IPS DF 6.9 (cell line): ENCODE measurements around the gene CCDC187.
"Not testable (repeated sequence)": the region's sequence is repeated elsewhere in the genome, so short reads cannot be mapped to it uniquely, and the experiment has no call there.

Source experiments
- DNase-seq: peaks from one replicate; pipeline ENCODE4 v3.0.0-alpha.2; 2013; ENCODE audit warnings: low read depth, low spot score
- H3K27ac ChIP-seq: one replicate; pipeline ENCODE4 v1.5.1; 2013; ENCODE audit warnings: low read length, control low read depth
- H3K27me3 ChIP-seq: 2 replicates; pipeline ENCODE4 v1.6.1; 2013; ENCODE audit warnings: mild to moderate bottlenecking, low read length; ENCODE audit not compliant: control insufficient read depth, insufficient read depth
- H3K36me3 ChIP-seq: 2 replicates; pipeline ENCODE4 v1.6.1; 2013; ENCODE audit warnings: low read length; ENCODE audit not compliant: control insufficient read depth, insufficient read depth
- H3K4me1 ChIP-seq: 2 replicates; pipeline ENCODE4 v1.6.1; 2013; ENCODE audit warnings: low read length; ENCODE audit not compliant: control insufficient read depth, insufficient read depth
- H3K4me3 ChIP-seq: 2 replicates; pipeline ENCODE4 v1.5.1; 2013; ENCODE audit warnings: mild to moderate bottlenecking, low read length
- H3K9me3 ChIP-seq: 2 replicates; pipeline ENCODE4 v1.6.1; 2013; ENCODE audit warnings: low read length, inconsistent platforms; ENCODE audit not compliant: control insufficient read depth, insufficient read depth
- WGBS: extraction: QIAGEN DNeasy Blood & Tissue Kit; methylation state at CpG from one replicate; pipeline ENCODE4 v1.1.7; 2013; ENCODE audit warnings: mixed read lengths, missing lambda C conversion rate; ENCODE audit not compliant: insufficient read length, insufficient coverage; 5-methylcytosine and 5-hydroxymethylcytosine counted together

CCDC187 gene

DNA sequence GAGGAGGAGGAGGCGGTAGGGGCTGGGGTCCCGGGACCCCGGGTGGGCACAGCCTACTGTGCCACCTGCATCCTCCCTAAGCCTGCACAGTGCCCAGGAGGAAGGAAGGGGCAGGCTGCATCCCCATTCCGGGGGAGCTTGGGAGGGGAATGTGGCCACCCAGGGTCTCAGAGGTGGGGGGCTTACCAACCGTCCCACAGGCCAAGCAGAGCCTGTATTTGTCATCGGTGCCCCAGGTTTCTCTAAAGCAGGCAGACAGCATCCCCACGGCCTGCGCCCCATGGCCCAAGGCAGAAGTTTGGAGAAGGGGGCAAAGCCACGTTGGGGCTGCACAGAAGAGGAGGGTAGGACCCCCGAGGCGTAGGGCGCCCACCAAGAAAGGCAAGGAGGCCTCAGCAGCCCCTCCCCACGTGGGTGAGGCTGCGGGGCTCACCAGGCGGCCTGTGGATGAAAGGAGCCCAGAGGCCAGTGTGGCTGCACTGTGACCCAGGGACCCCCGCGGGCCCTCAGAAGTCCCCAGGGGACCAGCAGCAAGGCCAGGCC is 22.9 kb upstream of the CCDC187 start:
- WGBS: no CpG with 5 or more reads among the region's 17 CpGs
- H3K36me3 ChIP-seq: no peaks in the 10 kb centered on the region
- no peaks in the 10 kb centered on the region for H3K9me3 ChIP-seq
- no peak overlapping the region for H3K27ac ChIP-seq
- H3K4me1 ChIP-seq: peaks cover 9% of the 10 kb centered on the region
- no peaks in the 10 kb centered on the region for H3K27me3 ChIP-seq
- H3K4me3 ChIP-seq: no peak overlapping the region
- DNase-seq: no peak

DNA sequence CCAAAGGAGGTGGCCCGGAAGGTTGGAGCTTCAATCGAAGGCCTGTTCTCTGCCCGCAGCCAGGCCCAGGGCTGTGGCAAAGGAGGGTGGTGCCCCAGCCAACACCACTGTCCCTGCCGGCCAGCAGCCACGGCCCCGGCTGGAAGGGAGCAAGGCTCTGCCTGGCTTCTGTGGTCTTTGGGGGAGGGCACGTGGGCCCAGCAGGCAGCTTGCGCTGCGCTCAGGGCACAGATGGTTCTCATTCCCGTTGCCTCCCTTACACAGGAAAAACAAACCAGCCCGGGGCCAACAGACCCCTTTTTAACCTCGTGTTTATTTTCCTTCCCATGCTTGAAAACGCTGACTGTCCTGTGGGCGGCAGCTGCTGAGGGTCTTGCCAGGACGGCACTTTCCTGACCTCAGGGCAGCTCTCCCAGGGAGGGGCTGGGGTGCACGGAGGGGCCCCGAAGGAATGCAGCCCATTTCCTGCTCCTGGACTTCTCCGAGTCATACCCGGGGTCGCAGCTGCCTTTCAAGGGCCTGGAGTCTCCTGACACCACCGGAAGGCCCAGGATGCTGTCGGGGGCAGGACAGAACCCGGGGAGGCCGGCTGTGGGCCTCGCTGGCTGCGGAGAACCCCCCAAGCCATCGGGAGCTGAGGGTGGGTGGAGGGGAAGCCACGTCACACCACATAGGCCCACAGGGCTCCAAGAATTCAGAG is 22.3 kb upstream of the CCDC187 start:
- Histone ChIP-seq H3K27ac (no peak overlapping the region), H3K9me3 (no peaks in the 10 kb centered on the region), H3K36me3 (no peaks in the 10 kb centered on the region), H3K4me1 (peaks cover 9% of the 10 kb centered on the region), H3K4me3 (no peak overlapping the region), H3K27me3 (no peaks in the 10 kb centered on the region)
- DNase-seq: no peak
- WGBS: no CpG with 5 or more reads among the region's 28 CpGs

DNA sequence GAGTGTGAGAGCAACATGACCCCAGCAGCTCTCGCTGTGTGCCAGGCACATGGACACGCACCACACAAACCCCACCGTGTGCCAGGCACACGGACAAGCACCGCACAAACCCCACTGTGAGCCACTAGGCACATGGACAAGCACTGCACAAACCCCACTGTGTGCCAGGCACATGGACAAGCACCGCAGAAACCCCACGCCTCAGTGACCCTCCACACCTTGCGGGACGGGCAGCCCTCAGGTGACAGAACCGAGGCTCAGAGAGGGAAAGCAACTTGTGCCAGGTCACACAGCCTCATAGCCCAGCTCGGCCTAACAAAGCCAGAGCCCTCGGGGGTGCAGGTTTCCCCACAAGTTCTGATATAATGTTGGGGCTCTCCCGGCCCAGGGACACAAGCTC is 21.5 kb upstream of the CCDC187 start:
- Histone ChIP-seq H3K4me3 (no peak overlapping the region), H3K9me3 (no peaks in the 10 kb centered on the region), H3K36me3 (no peaks in the 10 kb centered on the region), H3K4me1 (peaks cover 9% of the 10 kb centered on the region), H3K27ac (no peak overlapping the region), H3K27me3 (no peaks in the 10 kb centered on the region)
- DNase-seq: no peak
- no CpG with 5 or more reads among the region's 13 CpGs for WGBS

DNA sequence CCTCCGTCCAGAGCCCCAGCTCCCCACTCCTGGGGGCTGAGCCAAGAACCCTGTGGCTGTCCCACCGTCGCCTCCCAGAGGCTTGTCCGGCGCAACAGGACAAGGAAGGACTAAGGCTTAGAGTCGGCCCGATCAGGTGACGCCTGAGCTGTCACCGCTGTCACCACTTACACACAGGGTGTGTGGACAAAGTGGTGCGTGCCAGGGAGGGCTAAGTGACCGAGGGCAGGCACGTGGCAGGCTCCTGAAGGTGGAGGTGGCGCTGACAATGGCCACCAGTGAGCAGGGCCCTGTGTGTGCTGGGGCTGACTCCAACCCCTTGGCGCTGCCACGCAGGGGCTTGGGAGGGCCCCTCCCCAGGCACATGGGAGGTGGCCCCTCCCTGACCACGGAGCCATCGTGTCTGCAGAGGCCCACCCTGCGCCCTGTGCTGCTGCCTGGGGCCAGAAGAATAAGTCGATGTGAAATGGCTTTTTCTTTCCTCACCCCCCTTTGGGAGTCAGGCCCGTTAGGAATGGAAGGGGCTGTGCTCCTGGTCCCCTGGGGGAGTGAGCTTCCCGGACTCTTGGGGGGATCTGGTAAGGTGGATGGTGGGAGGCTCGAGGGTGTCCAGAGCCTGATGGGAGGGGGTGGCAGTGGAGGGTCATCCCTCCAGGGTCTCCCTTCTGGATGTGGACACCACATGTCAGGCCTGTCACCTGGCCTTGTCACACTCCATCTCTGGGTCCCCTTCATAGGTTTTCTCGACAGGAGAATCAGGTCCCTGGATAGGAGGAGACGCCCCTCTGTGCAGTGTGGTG is 20.8 kb upstream of the CCDC187 start:
- no CpG with 5 or more reads among the region's 24 CpGs for WGBS
- no peaks in the 10 kb centered on the region for H3K9me3 ChIP-seq
- no peak overlapping the region for H3K4me3 ChIP-seq
- H3K27me3 ChIP-seq: no peaks in the 10 kb centered on the region
- peaks cover 9% of the 10 kb centered on the region for H3K4me1 ChIP-seq
- no peak for DNase-seq
- no peak overlapping the region for H3K27ac ChIP-seq
- no peaks in the 10 kb centered on the region for H3K36me3 ChIP-seq

DNA sequence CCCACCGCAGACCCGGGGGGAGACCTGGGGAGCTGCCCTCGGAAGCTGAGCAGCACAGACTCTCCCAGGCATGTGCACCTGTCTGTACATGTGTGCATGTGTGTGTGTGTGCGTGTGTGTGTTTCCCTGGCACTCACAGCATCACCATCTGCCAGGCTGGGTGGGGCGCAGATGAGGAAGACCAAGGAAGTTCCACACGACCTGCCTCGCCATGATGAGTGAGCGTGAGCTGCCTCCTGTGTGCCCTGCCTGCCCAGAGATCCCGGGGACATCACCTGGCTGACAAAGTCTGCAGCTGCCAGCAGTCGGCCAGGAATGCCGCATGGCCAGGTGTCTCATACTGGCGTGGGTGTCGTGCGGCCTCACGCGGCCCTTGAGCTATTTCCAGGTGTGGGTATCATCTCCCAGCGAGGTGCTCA is 19.5 kb upstream of the CCDC187 start:
- no peak overlapping the region for H3K4me3 ChIP-seq
- no peaks in the 10 kb centered on the region for H3K27me3 ChIP-seq
- no peak overlapping the region for H3K27ac ChIP-seq
- no peaks in the 10 kb centered on the region for H3K36me3 ChIP-seq
- peaks cover 9% of the 10 kb centered on the region for H3K4me1 ChIP-seq
- H3K9me3 ChIP-seq: no peaks in the 10 kb centered on the region
- DNase-seq: no peak
- no CpG with 5 or more reads among the region's 17 CpGs for WGBS

GRCh38 chr9:136322756-136323330 is 18.9 kb upstream of the CCDC187 start:
- H3K36me3 ChIP-seq: no peaks in the 10 kb centered on the region
- no CpG with 5 or more reads among the region's 23 CpGs for WGBS
- peaks cover 7% of the 10 kb centered on the region for H3K4me1 ChIP-seq
- H3K4me3 ChIP-seq: no peak overlapping the region
- no peak for DNase-seq
- no peak overlapping the region for H3K27ac ChIP-seq
- no peaks in the 10 kb centered on the region for H3K27me3 ChIP-seq
- no peaks in the 10 kb centered on the region for H3K9me3 ChIP-seq

GRCh38 chr9:136321561-136321960 is 17.7 kb upstream of the CCDC187 start:
- WGBS: no CpG with 5 or more reads among the region's 19 CpGs
- Histone ChIP-seq H3K9me3 (no peaks in the 10 kb centered on the region), H3K27me3 (no peaks in the 10 kb centered on the region), H3K4me1 (peaks cover 4% of the 10 kb centered on the region), H3K27ac (no peak overlapping the region), H3K36me3 (no peaks in the 10 kb centered on the region), H3K4me3 (no peak overlapping the region)
- no peak for DNase-seq

DNA sequence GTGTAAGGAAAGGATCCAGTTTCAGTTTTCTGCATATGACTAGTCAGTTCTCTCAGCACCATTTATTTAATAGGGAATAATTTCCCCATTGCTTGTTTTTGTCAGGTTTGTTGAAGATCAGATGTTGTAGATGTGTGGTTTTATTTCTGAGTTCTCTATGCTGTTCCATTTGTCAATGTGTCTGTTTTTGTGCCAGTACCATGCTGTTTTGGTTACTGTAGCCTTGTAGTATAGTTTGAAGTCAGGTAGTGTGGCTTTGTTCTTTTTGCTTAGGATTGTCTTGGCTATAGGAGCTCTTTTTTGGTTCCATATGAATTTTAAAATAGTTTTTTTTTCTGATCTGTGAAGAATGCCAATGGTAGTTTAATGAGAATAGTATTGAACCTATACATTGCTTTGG is 17.1 kb upstream of the CCDC187 start:
- H3K9me3 ChIP-seq, H3K27me3 ChIP-seq, H3K27ac ChIP-seq, H3K4me3 ChIP-seq, H3K36me3 ChIP-seq, H3K4me1 ChIP-seq, DNase-seq: not testable (repeated sequence)

- H3K4me1 ChIP-seq, H3K27ac ChIP-seq, H3K4me3 ChIP-seq, H3K27me3 ChIP-seq, DNase-seq, H3K9me3 ChIP-seq, H3K36me3 ChIP-seq: not testable (repeated sequence)
- no CpG with 5 or more reads among the region's 3 CpGs for WGBS
Observed at GRCh38 chr9:136319955-136320354, 16.1 kb upstream of the CCDC187 start.

DNA sequence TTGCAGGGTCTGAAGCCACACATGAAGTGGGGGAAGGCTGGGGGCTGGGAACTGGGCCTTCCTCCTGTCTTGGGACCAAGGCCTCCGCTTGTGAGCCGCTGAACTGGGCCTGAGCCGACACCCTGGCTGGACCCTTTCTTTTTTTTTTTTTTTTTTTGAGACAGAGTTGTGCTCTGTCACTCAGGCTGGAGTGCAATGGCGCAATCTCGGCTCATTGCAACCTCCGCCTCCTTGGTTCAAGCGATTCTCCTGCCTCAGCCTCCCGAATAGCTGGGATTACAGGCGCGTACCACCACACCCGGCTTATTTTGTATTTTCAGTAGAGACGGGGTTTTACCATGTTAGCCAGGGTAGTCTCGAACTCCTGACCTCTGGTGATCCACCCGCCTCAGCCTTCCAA is 15.3 kb upstream of the CCDC187 start:
- no CpG with 5 or more reads among the region's 14 CpGs for WGBS
- H3K27ac ChIP-seq, H3K4me1 ChIP-seq, H3K9me3 ChIP-seq, H3K4me3 ChIP-seq, DNase-seq, H3K36me3 ChIP-seq, H3K27me3 ChIP-seq: not testable (repeated sequence)
